Stimulated activated CD4-positive, alpha-beta T cell treated with anti-CD3 and anti-CD28 coated beads, Interleukin-4, amount 100 ng/mL, for 1 hour (primary cell): ENCODE data around the gene UNG.
A peak's percentile ranks its signal among the peaks of the same experiment; 100 is the strongest.
"Not testable (repeated sequence)": the region's sequence is repeated elsewhere in the genome, so short reads cannot be mapped to it uniquely, and the experiment has no call there.

Experiments used
- DNase-seq: peaks from one replicate; pipeline ENCODE4 v3.0.0-alpha.2; 2020

Gene UNG

GRCh38 chr12:109124878-109125648 is 27.7 kb downstream of the UNG start:
- no peak for DNase-seq

- DNase-seq: no peak
These were observed 28.4 kb downstream of the UNG start for GRCh38 chr12:109125791-109126190.

GRCh38 chr12:109126784-109127183 is 29.4 kb downstream of the UNG start:
- DNase-seq: no peak

GRCh38 chr12:109127533-109128242 is 30.3 kb downstream of the UNG start:
- no peak for DNase-seq

- no peak for DNase-seq
These were observed 33.1 kb downstream of the UNG start for GRCh38 chr12:109130297-109131153.

GRCh38 chr12:109131154-109132050 is 34.0 kb downstream of the UNG start:
- DNase-seq: no peak

GRCh38 chr12:109134186-109134917 is 37.0 kb downstream of the UNG start:
- DNase-seq: no peak

- DNase-seq: no peak
These were observed 39.7 kb downstream of the UNG start for GRCh38 chr12:109137055-109137454.

- DNase-seq: no peak
These were observed 42.0 kb downstream of the UNG start for GRCh38 chr12:109139360-109139759.

- no peak for DNase-seq
These were observed 42.4 kb downstream of the UNG start for GRCh38 chr12:109139791-109140190.

- DNase-seq: no peak
These were observed 43.2 kb downstream of the UNG start for GRCh38 chr12:109140560-109140959.

GRCh38 chr12:109144224-109144623 is 46.8 kb downstream of the UNG start:
- no peak for DNase-seq

GRCh38 chr12:109147126-109147525 is 49.7 kb downstream of the UNG start:
- not testable (repeated sequence) for DNase-seq

- DNase-seq: no peak
These were observed 50.6 kb downstream of the UNG start for GRCh38 chr12:109147954-109148353.

- DNase-seq: no peak
These were observed 52.8 kb downstream of the UNG start for GRCh38 chr12:109150124-109150640.

- no peak for DNase-seq
These were observed 54.1 kb downstream of the UNG start for GRCh38 chr12:109151457-109151856.

- DNase-seq: no peak
These were observed 56.5 kb downstream of the UNG start for GRCh38 chr12:109153821-109154441.

GRCh38 chr12:109154451-109155438 is 57.3 kb downstream of the UNG start:
- DNase-seq: peak; percentile 80

- DNase-seq: no peak
These were observed 58.6 kb downstream of the UNG start for GRCh38 chr12:109156036-109156435.

- DNase-seq: no peak
These were observed 59.2 kb downstream of the UNG start for GRCh38 chr12:109156586-109156985.
